GM12872 (cell line): ENCODE data around the gene RBMS3.

Experiments
- CTCF ChIP-seq: IDR thresholded peaks from 3 replicates; pipeline ENCODE4 v1.5.1; 2011; ENCODE audit warnings: low read depth, mild to moderate bottlenecking, low read length, moderate library complexity; ENCODE audit not compliant: insufficient read depth

The RBMS3 gene

GRCh38 chr3:29859726-29860270, 578.9 kb downstream of the RBMS3 start:
- TF ChIP-seq CTCF = no peak

GRCh38 chr3:29864809-29865208, 583.9 kb downstream of the RBMS3 start:
- no peak for TF ChIP-seq CTCF

- TF ChIP-seq CTCF = no peak
Observed at GRCh38 chr3:29868543-29869101, 587.8 kb downstream of the RBMS3 start.

- no peak for TF ChIP-seq CTCF
Observed at GRCh38 chr3:29870136-29870535, 589.3 kb downstream of the RBMS3 start.

GRCh38 chr3:29871087-29871486, 590.2 kb downstream of the RBMS3 start:
- TF ChIP-seq CTCF = no peak

- TF ChIP-seq CTCF = no peak
Observed at GRCh38 chr3:29880809-29881208, 599.9 kb downstream of the RBMS3 start.

GRCh38 chr3:29887451-29887850, 606.6 kb downstream of the RBMS3 start:
- TF ChIP-seq CTCF = no peak
